ENCODE results near the gene PCDHGA1.

DNA sequence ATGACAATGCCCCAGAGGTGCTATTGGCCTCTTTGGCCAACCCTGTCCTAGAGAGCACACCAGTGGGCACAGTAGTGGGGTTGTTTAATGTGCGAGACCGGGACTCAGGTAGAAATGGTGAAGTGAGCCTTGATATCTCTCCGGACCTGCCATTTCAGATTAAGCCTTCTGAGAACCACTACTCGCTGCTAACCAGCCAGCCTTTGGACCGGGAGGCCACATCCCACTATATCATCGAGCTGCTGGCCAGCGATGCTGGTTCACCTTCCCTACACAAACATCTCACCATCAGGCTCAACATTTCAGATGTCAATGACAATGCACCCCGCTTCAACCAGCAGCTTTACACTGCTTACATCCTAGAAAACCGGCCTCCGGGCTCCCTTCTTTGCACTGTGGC, 160.0 kb downstream of the PCDHGA1 start:
- TF ChIP-seq YY1 (IDR thresholded peaks at IDR 0.05; ENCODE audit: insufficient read depth, insufficient read length) (no peak), ZNF274 (IDR thresholded peaks at IDR 0.05; ENCODE audit: low read depth, low read length) (no peak)
